ENCODE results near the gene ARID2.

DNA sequence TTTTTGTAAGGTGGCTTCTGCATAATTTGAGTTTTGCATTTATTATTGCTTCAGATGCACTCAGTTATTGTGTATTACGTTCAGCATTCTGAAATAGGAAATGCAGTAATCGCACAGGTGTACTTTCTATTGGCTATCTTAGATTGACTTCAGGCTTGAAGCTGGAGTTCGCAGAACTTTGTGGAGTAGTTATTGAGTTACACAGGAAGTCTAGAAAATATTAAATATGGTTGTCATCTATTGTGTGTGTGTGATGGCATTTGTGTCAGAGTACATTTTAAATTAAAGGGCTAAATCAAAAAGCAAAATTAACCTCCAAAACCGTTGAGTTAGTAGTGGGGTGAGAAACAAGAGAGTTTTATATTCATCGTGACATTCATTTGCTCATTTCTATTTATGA, 2.7 kb downstream of the ARID2 start:
- TF ChIP-seq CTCF (IDR thresholded peaks at IDR 0.05): no peak
- TF ChIP-seq POLR2A (IDR thresholded peaks at IDR 0.05): no peak
